HEK293 (cell line): ENCODE results near the gene RTN4IP1.

ENCODE experiments used
- CTCF ChIA-PET: fragments of 350-600 bp; formaldehyde crosslinking; extraction: SDS; loops from one replicate; lab custom pipeline; 2021; ENCODE audit warnings: antibody characterized with exemption; lab: Yijun Ruan, JAX
- POLR2A ChIA-PET: fragments of 300-600 bp; formaldehyde crosslinking; extraction: SDS; loops from one replicate; lab custom pipeline; 2020; ENCODE audit warnings: antibody characterized with exemption, inconsistent platforms; lab: Yijun Ruan, JAX
- H3K27ac ChIP-seq: fragments of 200-500 bp; sonication (Bioruptor generic); 2 replicates; pipeline ENCODE4 v1.5.1; 2014; ENCODE audit warnings: low read depth, low read length, control low read depth, inconsistent platforms; ENCODE audit errors: extremely low read depth
- H3K36me3 ChIP-seq, 2 experiments: fragments of 200-500 bp in 1 of 2; sonication (Bioruptor generic) in 1 of 2; 1 replicate in 1 of 2; 2 replicates in 1 of 2; pipeline ENCODE4 v1.5.1; 2014 to 2017; ENCODE audit warnings: inconsistent platforms in 2 of 2, low read length in 2 of 2; ENCODE audit not compliant: control insufficient read depth in 2 of 2, insufficient read depth in 1 of 2
- H3K4me1 ChIP-seq: fragments of 200-500 bp; sonication (Bioruptor generic); 2 replicates; pipeline ENCODE4 v1.5.1; 2014; ENCODE audit warnings: mild to moderate bottlenecking, low read length, inconsistent platforms; ENCODE audit not compliant: control insufficient read depth, insufficient read depth
- H3K4me3 ChIP-seq: 2 replicates; pipeline ENCODE4 v1.5.1; 2011; ENCODE audit warnings: low read depth, mild to moderate bottlenecking, control low read depth, low read length, moderate library complexity
- H3K9me3 ChIP-seq: fragments of 200-500 bp; sonication (Bioruptor generic); 2 replicates; pipeline ENCODE4 v1.5.1; 2014; ENCODE audit warnings: low read depth, low read length, inconsistent platforms; ENCODE audit not compliant: control insufficient read depth, insufficient read depth
- GLIS1 ChIP-seq: fragments of 450-650 bp; formaldehyde crosslinking; IDR thresholded peaks from 2 replicates; pipeline ENCODE4 v1.5.1; 2016; ENCODE audit warnings: missing biosample characterization, missing genetic modification characterization
- HIC1 ChIP-seq: fragments of 450-650 bp; formaldehyde crosslinking; IDR thresholded peaks from 2 replicates; pipeline ENCODE4 v1.5.1; 2016; ENCODE audit warnings: missing biosample characterization, missing genetic modification characterization
- IKZF3 ChIP-seq: fragments of 450-650 bp; IDR thresholded peaks from 2 replicates; pipeline ENCODE4 v1.5.0; 2018; ENCODE audit warnings: missing biosample characterization, mild to moderate bottlenecking, missing genetic modification characterization, moderate library complexity
- SP3 ChIP-seq: fragments of 450-650 bp; formaldehyde crosslinking; IDR thresholded peaks from 2 replicates; pipeline ENCODE4 v1.5.1; 2016; ENCODE audit warnings: missing biosample characterization, missing genetic modification characterization
- TSHZ1 ChIP-seq: fragments of 450-650 bp; formaldehyde crosslinking; IDR thresholded peaks from 2 replicates; pipeline ENCODE4 v1.5.1; 2016; ENCODE audit warnings: missing biosample characterization, missing genetic modification characterization, borderline replicate concordance
- ZBTB17 ChIP-seq: fragments of 450-650 bp; formaldehyde crosslinking; IDR thresholded peaks from 2 replicates; pipeline ENCODE4 v1.5.1; 2016; ENCODE audit warnings: missing biosample characterization, missing genetic modification characterization
- ZNF138 ChIP-seq: fragments of 450-650 bp; formaldehyde crosslinking; IDR thresholded peaks from 2 replicates; pipeline ENCODE4 v1.5.1; 2016; ENCODE audit warnings: missing biosample characterization, missing genetic modification characterization, borderline replicate concordance
- ZNF155 ChIP-seq: fragments of 450-650 bp; formaldehyde crosslinking; IDR thresholded peaks from 2 replicates; pipeline ENCODE4 v1.5.1; 2016; ENCODE audit warnings: missing biosample characterization, missing genetic modification characterization
- ZNF169 ChIP-seq: fragments of 450-650 bp; formaldehyde crosslinking; IDR thresholded peaks from 2 replicates; pipeline ENCODE4 v1.5.1; 2016; ENCODE audit warnings: missing biosample characterization, missing genetic modification characterization
- ZNF175 ChIP-seq: fragments of 450-650 bp; formaldehyde crosslinking; IDR thresholded peaks from 2 replicates; pipeline ENCODE4 v1.5.1; 2016; ENCODE audit warnings: missing biosample characterization, missing genetic modification characterization
- ZNF184 ChIP-seq: fragments of 450-650 bp; IDR thresholded peaks from 2 replicates; pipeline ENCODE4 v1.5.1; 2018; ENCODE audit warnings: missing biosample characterization, mild to moderate bottlenecking, missing genetic modification characterization
- ZNF324 ChIP-seq: fragments of 450-650 bp; formaldehyde crosslinking; IDR thresholded peaks from 2 replicates; pipeline ENCODE4 v1.5.1; 2016; ENCODE audit warnings: missing biosample characterization, missing genetic modification characterization
- ZNF391 ChIP-seq: fragments of 450-650 bp; formaldehyde crosslinking; IDR thresholded peaks from 2 replicates; pipeline ENCODE4 v1.5.1; 2016; ENCODE audit warnings: low read depth, missing biosample characterization, missing genetic modification characterization, borderline replicate concordance
- ZNF404 ChIP-seq: fragments of 450-650 bp; formaldehyde crosslinking; IDR thresholded peaks from 2 replicates; pipeline ENCODE4 v1.5.1; 2017; ENCODE audit warnings: missing biosample characterization, missing genetic modification characterization
- ZNF549 ChIP-seq: fragments of 450-650 bp; IDR thresholded peaks from 2 replicates; pipeline ENCODE4 v1.5.1; 2018; ENCODE audit warnings: missing biosample characterization, missing genetic modification characterization, mild to moderate bottlenecking, inconsistent platforms, moderate library complexity
- ZNF596 ChIP-seq: fragments of 450-650 bp; IDR thresholded peaks from 2 replicates; pipeline ENCODE4 v1.5.0; 2018; ENCODE audit warnings: missing biosample characterization, mild to moderate bottlenecking, missing genetic modification characterization, moderate library complexity
- ZNF623 ChIP-seq: fragments of 450-650 bp; formaldehyde crosslinking; IDR thresholded peaks from 2 replicates; pipeline ENCODE4 v1.5.1; 2016; ENCODE audit warnings: missing biosample characterization, missing genetic modification characterization
- TF ChIP-seq, protein P1 (sequence below): fragments of 450-650 bp; formaldehyde crosslinking; IDR thresholded peaks from 2 replicates; pipeline ENCODE4 v1.5.1; 2016; ENCODE audit warnings: missing biosample characterization, missing genetic modification characterization, low read depth

The RTN4IP1 gene

GRCh38 chr6:106528521-106528920, 100.8 kb downstream of the RTN4IP1 start (continued):
- TF ChIP-seq ZBTB17 (no peak), ZNF391 (tag by site-specific recombination) (no peak), ZNF596 (tag by site-specific recombination) (no peak), ZNF549 (tag by site-specific recombination) (no peak), ZNF138 (tag by site-specific recombination) (no peak), HIC1 (tag by site-specific recombination) (no peak), ZNF175 (no peak), GLIS1 (tag by site-specific recombination) (no peak)

DNA sequence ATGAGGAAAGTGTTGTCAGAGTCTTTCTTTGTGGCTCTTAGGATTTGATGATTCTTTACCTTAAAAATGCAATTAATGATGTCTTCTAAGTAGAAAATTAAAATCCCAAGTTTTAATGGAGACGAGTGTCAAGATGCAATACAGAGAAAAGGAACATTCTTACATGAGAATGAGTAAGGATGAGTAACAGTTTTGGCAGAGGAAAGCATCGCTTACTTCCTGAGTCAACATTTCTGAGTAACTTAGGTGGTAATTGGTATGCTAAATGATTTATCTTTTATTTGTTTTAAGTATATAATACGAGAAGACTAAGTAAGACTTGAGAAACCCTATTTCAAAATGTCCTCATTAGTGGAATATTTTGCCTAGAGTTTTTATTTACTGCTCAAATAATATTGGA, 101.3 kb downstream of the RTN4IP1 start:
- Histone ChIP-seq H3K4me1 (peaks cover 7% of the 10 kb centered on the region), H3K27ac (no peak overlapping the region), H3K36me3 (no peaks in the 10 kb centered on the region), H3K4me3 (no peak overlapping the region), H3K9me3 (no peaks in the 10 kb centered on the region)
- POLR2A ChIA-PET: no interaction called here
- CTCF ChIA-PET: interaction anchor here (0.9 to 2.5 kb wide), 2 partner anchors 39 to 167 kb away, joined by 3 to 5 read pairs; partner anchors contain the start of gene CRYBG1
- no peak for TF ChIP-seq IKZF3 (tag by site-specific recombination)
- no peak for TF ChIP-seq TSHZ1 (tag by site-specific recombination)
- TF ChIP-seq ZNF404 (tag by site-specific recombination): no peak
- TF ChIP-seq SP3: no peak
- no peak for TF ChIP-seq ZNF184 (tag by site-specific recombination)
- TF ChIP-seq, protein P1, sequence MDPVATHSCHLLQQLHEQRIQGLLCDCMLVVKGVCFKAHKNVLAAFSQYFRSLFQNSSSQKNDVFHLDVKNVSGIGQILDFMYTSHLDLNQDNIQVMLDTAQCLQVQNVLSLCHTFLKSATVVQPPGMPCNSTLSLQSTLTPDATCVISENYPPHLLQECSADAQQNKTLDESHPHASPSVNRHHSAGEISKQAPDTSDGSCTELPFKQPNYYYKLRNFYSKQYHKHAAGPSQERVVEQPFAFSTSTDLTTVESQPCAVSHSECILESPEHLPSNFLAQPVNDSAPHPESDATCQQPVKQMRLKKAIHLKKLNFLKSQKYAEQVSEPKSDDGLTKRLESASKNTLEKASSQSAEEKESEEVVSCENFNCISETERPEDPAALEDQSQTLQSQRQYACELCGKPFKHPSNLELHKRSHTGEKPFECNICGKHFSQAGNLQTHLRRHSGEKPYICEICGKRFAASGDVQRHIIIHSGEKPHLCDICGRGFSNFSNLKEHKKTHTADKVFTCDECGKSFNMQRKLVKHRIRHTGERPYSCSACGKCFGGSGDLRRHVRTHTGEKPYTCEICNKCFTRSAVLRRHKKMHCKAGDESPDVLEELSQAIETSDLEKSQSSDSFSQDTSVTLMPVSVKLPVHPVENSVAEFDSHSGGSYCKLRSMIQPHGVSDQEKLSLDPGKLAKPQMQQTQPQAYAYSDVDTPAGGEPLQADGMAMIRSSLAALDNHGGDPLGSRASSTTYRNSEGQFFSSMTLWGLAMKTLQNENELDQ (tag by site-specific recombination): no peak
- no peak for TF ChIP-seq ZNF169
- no peak for TF ChIP-seq ZNF155 (tag by site-specific recombination)
- no peak for TF ChIP-seq ZNF623
- no peak for TF ChIP-seq ZNF324 (tag by site-specific recombination)
